ENCODE results near the gene PTPRN2.
"Not testable (repeated sequence)": the region's sequence is repeated elsewhere in the genome, so short reads cannot be mapped to it uniquely, and the experiment has no call there.

PTPRN2 gene

DNA sequence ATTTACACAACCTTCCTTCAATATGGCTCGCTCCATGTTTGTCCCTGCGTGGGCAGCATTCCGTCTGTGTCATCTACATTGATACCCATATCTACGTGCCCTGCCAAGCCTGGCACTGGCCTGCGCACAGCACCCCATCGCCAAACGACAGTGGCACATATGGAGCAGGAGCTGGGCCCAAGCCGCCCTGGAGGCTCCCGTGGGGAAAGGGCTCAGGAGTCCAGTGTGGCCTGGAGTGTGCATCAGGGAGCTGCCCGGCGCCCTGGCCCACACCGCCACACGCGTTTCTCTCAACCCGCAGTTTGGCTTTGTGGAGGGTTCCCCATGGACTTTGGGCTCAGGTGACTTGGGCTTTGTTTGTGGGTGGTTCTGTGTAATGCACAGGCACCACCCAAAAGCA is 273.2 kb downstream of the PTPRN2 start:
- no peaks in the 10 kb centered on the region for H3K27me3 ChIP-seq (ENCODE audit: control insufficient read depth in 2 of 2, insufficient read depth in 2 of 2, low read length in 2 of 2)

DNA sequence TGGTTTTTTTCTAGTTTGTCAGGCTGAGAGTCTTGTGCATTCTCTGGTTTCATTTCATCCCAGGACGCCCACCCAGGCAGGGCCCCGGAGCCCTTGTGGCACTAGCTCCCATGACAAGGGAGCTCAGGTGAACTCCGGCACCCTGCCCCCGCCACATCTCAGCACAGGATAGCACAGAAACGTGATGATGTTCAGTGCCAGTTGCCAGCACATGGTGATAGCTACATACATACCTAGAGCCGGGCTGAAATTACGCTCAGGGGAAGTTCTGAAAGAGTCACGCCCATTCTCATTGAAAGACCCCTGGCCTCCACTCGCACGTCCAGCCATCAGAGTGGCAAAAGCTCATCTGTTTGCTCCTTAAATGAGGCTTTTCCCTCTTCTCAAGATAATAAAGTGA is 273.7 kb downstream of the PTPRN2 start:
- Histone ChIP-seq H3K27me3 (ENCODE audit: control insufficient read depth in 2 of 2, insufficient read depth in 2 of 2, low read length in 2 of 2) (no peaks in the 10 kb centered on the region), H3K27ac (ENCODE audit: low read depth in 2 of 2, low read length in 2 of 2) (no peak overlapping the region), H3K9me3 (ENCODE audit: control insufficient read depth in 2 of 2, low read length in 2 of 2) (peaks cover 0 to 3% of the 10 kb centered on the region in 2 donors)

More for the DNA sequence above, 273.2 kb downstream of the PTPRN2 start:
- Histone ChIP-seq H3K36me3 (ENCODE audit: control insufficient read depth in 2 of 2, insufficient read depth in 2 of 2, low read length in 2 of 2) (no peaks in the 10 kb centered on the region), H3K4me1 (ENCODE audit: control insufficient read depth in 2 of 2, insufficient read depth in 2 of 2, low read length in 2 of 2) (no peaks in the 10 kb centered on the region), H3K4me3 (ENCODE audit: low read length in 2 of 2) (no peak overlapping the region), H3K9me3 (ENCODE audit: control insufficient read depth in 2 of 2, low read length in 2 of 2) (peaks cover 0 to 3% of the 10 kb centered on the region in 2 donors), H3K27ac (ENCODE audit: low read depth in 2 of 2, low read length in 2 of 2) (no peak overlapping the region), H3K9ac (ENCODE audit: low read depth in 1 of 2, low read length in 2 of 2) (no peak overlapping the region)

DNA sequence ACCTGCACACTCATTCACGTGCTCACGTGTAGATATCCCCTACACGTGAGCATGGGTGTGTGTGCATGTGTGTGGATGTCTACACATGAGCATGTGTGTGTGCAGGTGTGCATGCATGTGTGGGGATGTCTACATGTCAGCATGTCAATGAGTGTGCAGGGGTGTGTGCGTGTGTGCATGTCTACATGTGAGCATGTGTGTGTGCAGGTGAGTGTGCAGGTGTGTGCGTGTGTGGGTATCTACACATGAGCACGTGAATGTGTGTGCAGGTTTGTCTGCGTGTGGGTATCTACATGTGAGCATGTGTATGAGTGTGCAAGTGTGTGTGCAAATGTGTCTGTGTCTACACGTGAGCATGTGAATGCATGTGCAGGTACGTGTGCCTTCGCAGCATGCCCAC is 274.8 kb downstream of the PTPRN2 start:
- H3K9ac ChIP-seq (ENCODE audit: low read depth in 1 of 2, low read length in 2 of 2) = no peak overlapping the region

More for the DNA sequence above, 273.7 kb downstream of the PTPRN2 start:
- no peak overlapping the region for H3K4me3 ChIP-seq (ENCODE audit: low read length in 2 of 2)
- no peak overlapping the region for H3K9ac ChIP-seq (ENCODE audit: low read depth in 1 of 2, low read length in 2 of 2)
- H3K36me3 ChIP-seq (ENCODE audit: control insufficient read depth in 2 of 2, insufficient read depth in 2 of 2, low read length in 2 of 2) = no peaks in the 10 kb centered on the region
- no peaks in the 10 kb centered on the region for H3K4me1 ChIP-seq (ENCODE audit: control insufficient read depth in 2 of 2, insufficient read depth in 2 of 2, low read length in 2 of 2)

DNA sequence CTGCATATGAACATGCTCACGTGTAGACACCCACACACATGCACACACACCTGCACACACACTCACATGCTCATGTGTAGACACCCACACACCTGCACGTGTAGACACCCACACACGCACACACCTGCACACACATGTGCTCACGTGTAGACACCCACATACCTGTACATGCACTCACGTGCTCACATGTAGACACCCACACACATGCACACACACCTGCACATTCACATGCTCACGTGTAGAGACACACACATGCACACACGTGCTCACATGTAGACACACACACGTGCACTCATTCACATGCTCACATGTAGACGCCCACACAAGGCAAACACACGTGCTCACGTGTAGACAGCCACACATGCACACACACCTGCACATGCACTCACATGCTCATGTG is 275.8 kb downstream of the PTPRN2 start:
- no peak overlapping the region for H3K4me3 ChIP-seq (ENCODE audit: low read length in 2 of 2)
- H3K4me1 ChIP-seq (ENCODE audit: control insufficient read depth in 2 of 2, insufficient read depth in 2 of 2, low read length in 2 of 2) = no peaks in the 10 kb centered on the region
- peaks cover 0 to 3% of the 10 kb centered on the region in 2 donors for H3K9me3 ChIP-seq (ENCODE audit: control insufficient read depth in 2 of 2, low read length in 2 of 2)
- H3K27me3 ChIP-seq (ENCODE audit: control insufficient read depth in 2 of 2, insufficient read depth in 2 of 2, low read length in 2 of 2) = no peaks in the 10 kb centered on the region
- H3K36me3 ChIP-seq (ENCODE audit: control insufficient read depth in 2 of 2, insufficient read depth in 2 of 2, low read length in 2 of 2) = no peaks in the 10 kb centered on the region
- H3K9ac ChIP-seq (ENCODE audit: low read depth in 1 of 2, low read length in 2 of 2) = no peak overlapping the region
- H3K27ac ChIP-seq (ENCODE audit: low read depth in 2 of 2, low read length in 2 of 2) = no peak overlapping the region

More for the DNA sequence above, 274.8 kb downstream of the PTPRN2 start:
- H3K27ac ChIP-seq (ENCODE audit: low read depth in 2 of 2, low read length in 2 of 2) = no peak overlapping the region
- no peak overlapping the region for H3K4me3 ChIP-seq (ENCODE audit: low read length in 2 of 2)
- H3K27me3 ChIP-seq (ENCODE audit: control insufficient read depth in 2 of 2, insufficient read depth in 2 of 2, low read length in 2 of 2) = no peaks in the 10 kb centered on the region
- peaks cover 0 to 3% of the 10 kb centered on the region in 2 donors for H3K9me3 ChIP-seq (ENCODE audit: control insufficient read depth in 2 of 2, low read length in 2 of 2)
- H3K4me1 ChIP-seq (ENCODE audit: control insufficient read depth in 2 of 2, insufficient read depth in 2 of 2, low read length in 2 of 2) = no peaks in the 10 kb centered on the region
- no peaks in the 10 kb centered on the region for H3K36me3 ChIP-seq (ENCODE audit: control insufficient read depth in 2 of 2, insufficient read depth in 2 of 2, low read length in 2 of 2)

DNA sequence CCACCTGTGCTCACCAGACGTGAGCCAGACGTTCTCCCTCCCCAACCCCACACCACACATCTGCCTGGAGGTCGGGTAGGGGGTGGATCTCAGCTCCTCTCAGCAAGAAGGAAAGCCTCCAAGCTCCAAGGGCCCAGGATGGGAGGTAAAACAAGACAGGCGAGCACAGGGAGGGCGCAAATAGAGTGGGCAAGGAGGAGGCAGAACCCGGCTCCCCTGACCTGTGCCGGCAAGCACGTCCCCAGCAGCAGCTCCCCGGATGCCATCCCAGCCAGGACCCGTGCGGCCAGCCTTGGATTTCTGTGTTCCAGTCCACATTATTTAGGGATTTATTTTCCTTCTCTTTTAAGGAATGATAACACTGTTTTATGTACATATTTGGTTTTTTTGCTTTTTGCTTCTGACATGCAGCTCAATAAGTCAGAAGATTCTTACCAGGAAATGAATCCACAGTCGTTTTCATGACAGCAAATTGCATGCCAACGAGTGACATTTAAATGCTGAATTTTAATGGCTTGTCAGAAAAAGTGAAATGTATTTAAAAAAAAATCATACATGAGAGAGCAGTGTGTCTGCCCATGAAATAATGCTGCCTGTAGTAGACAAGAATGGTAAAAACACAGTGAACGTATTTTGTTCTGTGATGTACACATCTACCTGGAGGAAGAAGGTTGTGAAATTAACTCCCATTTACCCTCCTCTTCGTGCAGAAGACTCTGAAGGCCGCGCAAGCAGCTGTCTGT is 276.5 kb downstream of the PTPRN2 start:
- no peak overlapping the region for H3K27ac ChIP-seq (ENCODE audit: low read depth in 2 of 2, low read length in 2 of 2)
- H3K9ac ChIP-seq (ENCODE audit: low read depth in 1 of 2, low read length in 2 of 2) = no peak overlapping the region
- no peaks in the 10 kb centered on the region for H3K4me1 ChIP-seq (ENCODE audit: control insufficient read depth in 2 of 2, insufficient read depth in 2 of 2, low read length in 2 of 2)
- H3K9me3 ChIP-seq (ENCODE audit: control insufficient read depth in 2 of 2, low read length in 2 of 2) = peaks cover 2 to 3% of the 10 kb centered on the region in 2 donors
- no peaks in the 10 kb centered on the region for H3K27me3 ChIP-seq (ENCODE audit: control insufficient read depth in 2 of 2, insufficient read depth in 2 of 2, low read length in 2 of 2)
- no peaks in the 10 kb centered on the region for H3K36me3 ChIP-seq (ENCODE audit: control insufficient read depth in 2 of 2, insufficient read depth in 2 of 2, low read length in 2 of 2)
- no peak overlapping the region for H3K4me3 ChIP-seq (ENCODE audit: low read length in 2 of 2)

DNA sequence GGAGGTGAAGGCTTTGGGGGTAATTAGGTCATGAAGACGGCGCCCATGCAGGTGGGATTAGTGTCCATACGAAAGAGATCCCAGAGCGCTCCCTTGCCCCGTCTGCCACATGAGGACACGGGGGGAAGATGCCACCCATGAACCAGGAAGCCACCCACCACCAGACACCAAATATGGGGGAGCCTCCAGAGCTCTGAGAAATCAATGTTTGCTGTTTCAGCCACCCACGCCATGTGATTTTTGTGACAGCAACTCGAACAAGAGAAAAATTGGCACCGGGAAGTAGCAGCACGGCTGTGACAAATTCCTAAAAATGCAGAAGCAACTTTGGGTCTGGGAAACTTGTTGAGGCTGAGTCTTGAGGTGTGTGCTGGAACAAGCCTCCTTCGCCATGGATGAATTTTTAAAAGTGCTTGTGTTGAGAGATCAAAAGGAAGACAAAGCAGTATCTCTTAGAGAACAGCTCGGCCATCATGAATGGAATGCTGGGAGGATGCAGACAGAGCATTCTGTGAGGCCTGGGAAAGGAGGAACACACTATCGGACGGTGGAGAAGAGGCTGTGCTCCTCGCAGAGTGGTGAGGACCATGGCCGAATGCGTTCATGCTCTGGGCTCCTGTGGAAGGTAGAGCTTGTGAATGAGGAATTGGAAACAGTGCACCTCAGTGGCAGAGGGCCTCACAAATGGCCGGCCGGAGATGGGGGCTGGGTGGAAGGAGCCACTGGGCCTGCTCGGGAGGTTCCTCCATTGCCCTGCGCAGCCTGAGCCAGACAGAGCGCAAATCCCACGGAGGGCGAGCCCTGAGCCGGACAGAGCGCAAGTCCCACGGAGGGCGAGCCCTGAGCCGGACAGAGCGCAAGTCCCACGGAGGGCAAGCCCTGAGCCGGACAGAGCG is 277.5 kb downstream of the PTPRN2 start:
- no peak overlapping the region for H3K9ac ChIP-seq (ENCODE audit: low read depth in 1 of 2, low read length in 2 of 2)
- no peak overlapping the region for H3K27ac ChIP-seq (ENCODE audit: low read depth in 2 of 2, low read length in 2 of 2)
- H3K4me3 ChIP-seq (ENCODE audit: low read length in 2 of 2) = no peak overlapping the region
- peaks cover 2 to 3% of the 10 kb centered on the region in 2 donors for H3K9me3 ChIP-seq (ENCODE audit: control insufficient read depth in 2 of 2, low read length in 2 of 2)
- H3K27me3 ChIP-seq (ENCODE audit: control insufficient read depth in 2 of 2, insufficient read depth in 2 of 2, low read length in 2 of 2) = no peaks in the 10 kb centered on the region
- H3K36me3 ChIP-seq (ENCODE audit: control insufficient read depth in 2 of 2, insufficient read depth in 2 of 2, low read length in 2 of 2) = no peaks in the 10 kb centered on the region
- H3K4me1 ChIP-seq (ENCODE audit: control insufficient read depth in 2 of 2, insufficient read depth in 2 of 2, low read length in 2 of 2) = no peaks in the 10 kb centered on the region

DNA sequence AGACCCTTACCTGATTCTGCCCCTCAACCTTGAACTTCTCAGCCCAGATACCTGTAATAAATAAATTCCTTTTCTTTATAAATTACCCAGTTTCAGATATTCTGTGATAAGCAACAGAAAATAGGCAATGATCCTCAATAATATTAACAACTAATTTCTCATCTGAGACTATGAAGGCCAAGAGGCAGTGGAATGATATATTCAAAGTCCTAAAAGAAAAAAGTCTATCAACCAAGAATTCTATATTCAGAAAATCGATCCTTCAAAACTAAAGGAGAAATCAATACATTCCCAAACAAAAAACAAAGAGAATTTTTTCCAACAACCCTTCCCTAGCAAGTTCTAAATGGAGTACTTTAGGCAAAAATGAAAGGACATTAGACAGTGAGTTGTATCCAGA is 279.6 kb downstream of the PTPRN2 start:
- Histone ChIP-seq H3K4me1 (ENCODE audit: control insufficient read depth in 2 of 2, insufficient read depth in 2 of 2, low read length in 2 of 2) (no peaks in the 10 kb centered on the region), H3K9ac (ENCODE audit: low read depth in 1 of 2, low read length in 2 of 2) (no peak overlapping the region), H3K36me3 (ENCODE audit: control insufficient read depth in 2 of 2, insufficient read depth in 2 of 2, low read length in 2 of 2) (no peaks in the 10 kb centered on the region), H3K9me3 (ENCODE audit: control insufficient read depth in 2 of 2, low read length in 2 of 2) (peaks cover 2 to 3% of the 10 kb centered on the region in 2 donors), H3K27ac (ENCODE audit: low read depth in 2 of 2, low read length in 2 of 2) (no peak overlapping the region), H3K27me3 (ENCODE audit: control insufficient read depth in 2 of 2, insufficient read depth in 2 of 2, low read length in 2 of 2) (no peaks in the 10 kb centered on the region), H3K4me3 (ENCODE audit: low read length in 2 of 2) (no peak overlapping the region)

DNA sequence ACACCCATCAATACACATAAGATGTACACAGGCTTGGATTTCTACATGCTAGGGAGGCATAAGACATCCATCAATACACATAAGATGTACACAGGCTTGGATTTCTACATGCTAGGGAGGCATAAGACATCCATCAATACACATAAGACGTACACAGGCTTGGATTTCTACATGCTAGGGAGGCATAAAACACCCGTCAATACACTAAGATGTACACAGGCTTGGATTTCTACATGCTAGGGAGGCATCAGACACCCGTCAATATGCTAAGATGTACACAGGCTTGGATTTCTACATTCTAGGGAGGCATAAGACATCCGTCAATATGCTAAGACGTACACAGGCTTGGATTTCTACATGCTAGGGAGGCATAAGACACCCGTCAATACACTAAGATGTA is 283.6 kb downstream of the PTPRN2 start:
- H3K4me1 ChIP-seq (ENCODE audit: control insufficient read depth in 2 of 2, insufficient read depth in 2 of 2, low read length in 2 of 2); H3K4me3 ChIP-seq (ENCODE audit: low read length in 2 of 2); H3K27me3 ChIP-seq (ENCODE audit: control insufficient read depth in 2 of 2, insufficient read depth in 2 of 2, low read length in 2 of 2); H3K9me3 ChIP-seq (ENCODE audit: control insufficient read depth in 2 of 2, low read length in 2 of 2); H3K36me3 ChIP-seq (ENCODE audit: control insufficient read depth in 2 of 2, insufficient read depth in 2 of 2, low read length in 2 of 2); H3K27ac ChIP-seq (ENCODE audit: low read depth in 2 of 2, low read length in 2 of 2); H3K9ac ChIP-seq (ENCODE audit: low read depth in 1 of 2, low read length in 2 of 2): not testable (repeated sequence)

DNA sequence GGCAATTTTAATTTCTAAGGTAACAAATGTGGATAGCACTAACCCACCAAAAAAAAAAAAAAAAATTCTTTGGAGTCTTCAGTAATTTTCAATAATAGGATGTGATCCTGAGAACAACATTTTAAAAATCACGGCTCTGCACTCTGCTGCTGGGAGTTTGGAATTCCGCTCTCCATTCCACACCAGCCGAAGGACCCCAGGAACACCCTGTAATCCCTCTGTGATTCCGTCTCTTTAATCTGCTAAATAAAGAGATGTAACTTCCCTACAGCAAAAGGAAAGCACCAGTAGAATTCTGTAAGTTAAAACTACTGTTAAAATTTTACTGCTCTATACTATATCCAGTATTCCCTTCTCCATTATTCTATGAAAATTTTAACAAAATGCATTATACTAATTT is 284.5 kb downstream of the PTPRN2 start:
- Histone ChIP-seq H3K27ac (ENCODE audit: low read depth in 2 of 2, low read length in 2 of 2) (no peak overlapping the region), H3K9ac (ENCODE audit: low read depth in 1 of 2, low read length in 2 of 2) (no peak overlapping the region), H3K36me3 (ENCODE audit: control insufficient read depth in 2 of 2, insufficient read depth in 2 of 2, low read length in 2 of 2) (no peaks in the 10 kb centered on the region), H3K27me3 (ENCODE audit: control insufficient read depth in 2 of 2, insufficient read depth in 2 of 2, low read length in 2 of 2) (no peaks in the 10 kb centered on the region), H3K4me3 (ENCODE audit: low read length in 2 of 2) (no peak overlapping the region), H3K4me1 (ENCODE audit: control insufficient read depth in 2 of 2, insufficient read depth in 2 of 2, low read length in 2 of 2) (no peaks in the 10 kb centered on the region), H3K9me3 (ENCODE audit: control insufficient read depth in 2 of 2, low read length in 2 of 2) (peaks cover 0 to 2% of the 10 kb centered on the region in 2 donors)
